ENCODE measurements around the gene PTH2. TPM values are rescaled to one million over a fixed set of nuclear protein-coding genes. Genes with fewer than 3 reads are reported as not detected.
"Not testable (repeated sequence)": the region's sequence is repeated elsewhere in the genome, so short reads cannot be mapped to it uniquely, and the experiment has no call there.

PTH2 gene
- total RNA-seq, 1 donor from 2014 or later: not detected

DNA sequence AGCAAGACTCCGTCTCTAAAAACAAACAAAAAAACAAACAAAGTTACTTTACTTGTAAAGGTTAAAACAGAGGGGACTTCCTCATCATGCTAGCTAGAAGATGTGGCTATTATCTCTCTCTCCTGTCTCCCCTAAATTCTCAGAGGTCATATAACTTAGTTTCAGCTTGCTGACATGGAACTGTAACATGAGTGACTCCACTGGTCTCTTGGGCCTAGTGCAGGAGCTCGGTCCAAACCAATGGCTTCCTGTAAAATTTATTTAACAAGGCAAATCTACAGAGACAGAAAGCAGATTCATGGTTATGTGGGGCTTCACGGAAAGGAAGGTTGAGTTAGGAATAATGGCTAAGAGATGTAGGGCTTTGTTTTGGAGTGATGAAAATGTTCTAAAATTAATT lies 44.7 kb downstream of the PTH2 start:
- DNase-seq: no peak

DNA sequence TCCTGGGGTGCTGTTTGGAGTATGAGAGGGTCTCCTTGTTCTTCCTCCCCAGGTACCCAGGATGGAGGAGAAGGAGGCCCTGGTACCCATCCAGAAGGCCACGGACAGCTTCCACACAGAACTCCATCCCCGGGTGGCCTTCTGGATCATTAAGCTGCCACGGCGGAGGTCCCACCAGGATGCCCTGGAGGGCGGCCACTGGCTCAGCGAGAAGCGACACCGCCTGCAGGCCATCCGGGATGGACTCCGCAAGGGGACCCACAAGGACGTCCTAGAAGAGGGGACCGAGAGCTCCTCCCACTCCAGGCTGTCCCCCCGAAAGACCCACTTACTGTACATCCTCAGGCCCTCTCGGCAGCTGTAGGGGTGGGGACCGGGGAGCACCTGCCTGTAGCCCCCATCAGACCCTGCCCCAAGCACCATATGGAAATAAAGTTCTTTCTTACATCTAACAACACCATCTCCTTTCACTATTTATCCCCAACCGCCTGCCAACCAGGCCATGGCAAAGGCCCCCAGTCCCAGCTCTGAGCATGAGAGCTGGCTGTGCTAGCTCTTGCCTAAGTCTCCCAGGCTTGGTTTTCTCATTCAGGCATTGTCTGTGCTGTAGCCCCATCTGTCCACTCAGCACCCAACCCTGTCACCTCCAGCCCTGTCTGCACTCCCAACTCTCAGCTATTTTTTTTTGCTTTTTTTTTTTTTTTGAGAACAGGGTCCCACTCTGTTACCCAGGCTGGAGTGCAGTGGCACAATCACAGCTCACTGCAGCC lies 48.4 kb downstream of the PTH2 start:
- no peak for DNase-seq

DNA sequence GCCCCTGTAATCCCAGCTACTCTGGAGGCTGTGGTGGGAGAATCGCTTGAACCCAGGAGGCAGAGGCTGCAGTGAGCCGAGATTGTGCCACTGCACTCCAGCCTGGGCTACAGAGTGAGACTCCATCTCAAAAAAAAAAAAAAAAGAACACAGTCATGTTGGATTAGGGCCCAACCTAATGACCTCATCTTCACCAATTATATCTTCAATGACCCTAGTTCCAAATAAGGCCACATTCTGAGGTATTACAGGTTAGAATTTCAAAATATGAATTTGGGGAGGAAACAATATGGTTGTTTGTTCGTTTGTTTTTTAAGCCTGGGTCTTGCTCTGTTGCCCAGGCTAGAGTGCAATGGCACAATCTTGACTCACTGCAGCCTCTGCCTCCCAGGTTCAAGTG lies 50.1 kb downstream of the PTH2 start:
- DNase-seq: not testable (repeated sequence)

Other genes with a start within 250 kb of the PTH2 start
- not detected for gene SLC6A16, start 98.2 kb downstream of the PTH2 start, total RNA-seq
- 1.1 TPM for gene CD37, start 88.0 kb downstream of the PTH2 start, total RNA-seq
- gene TEAD2, start 61.0 kb downstream of the PTH2 start, total RNA-seq: 10.0 TPM
- gene DKKL1, start 59.6 kb downstream of the PTH2 start, total RNA-seq: 2.2 TPM
- not detected for gene KASH5, start 35.2 kb downstream of the PTH2 start, total RNA-seq
- not detected for gene GFY, start 1.9 kb upstream of the PTH2 start, total RNA-seq
- gene SLC17A7, start 18.1 kb upstream of the PTH2 start, total RNA-seq: 34.6 TPM
- 58.0 TPM for gene PIH1D1, start 28.4 kb upstream of the PTH2 start, total RNA-seq
- 8.0 TPM for gene ALDH16A1, start 29.8 kb upstream of the PTH2 start, total RNA-seq
- not detected for gene FLT3LG, start 50.8 kb upstream of the PTH2 start, total RNA-seq
- 2,203 TPM for gene RPL13A, start 64.2 kb upstream of the PTH2 start, total RNA-seq
- gene RPS11, start 73.0 kb upstream of the PTH2 start, total RNA-seq: 3,859 TPM
- 12.9 TPM for gene FCGRT, start 89.2 kb upstream of the PTH2 start, total RNA-seq
- 2.3 TPM for gene RCN3, start 104.6 kb upstream of the PTH2 start, total RNA-seq
- gene NOSIP, start 157.1 kb upstream of the PTH2 start, total RNA-seq: 22.8 TPM
- 0.31 TPM for gene PRRG2, start 157.9 kb upstream of the PTH2 start, total RNA-seq
- gene PRR12, start 167.7 kb upstream of the PTH2 start, total RNA-seq: 2.5 TPM
- gene RRAS, start 216.7 kb upstream of the PTH2 start, total RNA-seq: 1.1 TPM
- gene SCAF1, start 218.8 kb upstream of the PTH2 start, total RNA-seq: 11.5 TPM
- gene IRF3, start 242.4 kb upstream of the PTH2 start, total RNA-seq: 8.1 TPM
- gene BCL2L12, start 242.5 kb upstream of the PTH2 start, total RNA-seq: not detected